WTC11 (cell line): ENCODE measurements around the gene SYT1.

Experiments used
- ARID4B ChIP-seq: sonication (generic); formaldehyde crosslinking; IDR thresholded peaks from 2 replicates; pipeline ENCODE4 v1.8.0; 2023; ENCODE audit warnings: missing genetic modification reagents, mild to moderate bottlenecking, borderline replicate concordance
- CTCF ChIP-seq: fragments of 200-600 bp; IDR thresholded peaks from 2 replicates; pipeline ENCODE4 v1.8.0; 2022; ENCODE audit warnings: antibody characterized with exemption
- MAX ChIP-seq: sonication (generic); formaldehyde crosslinking; IDR thresholded peaks from 2 replicates; pipeline ENCODE4 v1.8.0; 2022; ENCODE audit warnings: mild to moderate bottlenecking, missing genetic modification reagents
- MYBL2 ChIP-seq: sonication (generic); formaldehyde crosslinking; IDR thresholded peaks from 2 replicates; pipeline ENCODE4 v1.8.1; 2023; ENCODE audit warnings: mild to moderate bottlenecking, moderate library complexity, missing genetic modification reagents
- NFYB ChIP-seq: sonication (generic); formaldehyde crosslinking; conservative IDR thresholded peaks from 2 replicates; pipeline ENCODE4 v1.8.0; 2022; ENCODE audit warnings: low read depth, missing genetic modification reagents
- USF1 ChIP-seq: sonication (generic); formaldehyde crosslinking; IDR thresholded peaks from 2 replicates; pipeline ENCODE4 v1.8.0; 2022; ENCODE audit warnings: mild to moderate bottlenecking, missing genetic modification reagents

GRCh38 chr12:79388011-79388410, 523.4 kb downstream of the SYT1 start:
- TF ChIP-seq MAX (no peak), CTCF (no peak), ARID4B (CRISPR knock-in tag) (no peak), NFYB (no peak), MYBL2 (CRISPR knock-in tag) (no peak), USF1 (no peak)
